ENCODE results near the gene OPRM1.

Gene OPRM1

GRCh38 chr6:154230910-154231595 is 192.0 kb downstream of the OPRM1 start:
- no peak overlapping the region for H3K14ac ChIP-seq (ENCODE audit: low read length in 2 of 2)
- no peak overlapping the region for H2BK12ac ChIP-seq (ENCODE audit: low read length in 2 of 2)
- no peak overlapping the region for H2BK5ac ChIP-seq (ENCODE audit: low read depth, low read length, poor library complexity, severe bottlenecking)
- WGBS, result 98% methylated on average over 4 of the region's 5 CpGs
- no peak overlapping the region for H2AFZ ChIP-seq (ENCODE audit: low read depth, low read length)
- H3K27me3 ChIP-seq (ENCODE audit: control insufficient read depth in 1 of 2, insufficient read depth in 1 of 2, low read length in 2 of 2), result no peaks in the 10 kb centered on the region
- H3K9me3 ChIP-seq (ENCODE audit: control insufficient read depth, low read length), result no peaks in the 10 kb centered on the region
- H3K4me3 ChIP-seq (ENCODE audit: insufficient read depth in 1 of 2, low read depth in 1 of 2, low read length in 2 of 2), result no peak overlapping the region
- no peak overlapping the region for H3K9ac ChIP-seq (ENCODE audit: low read length)
- no peak for DNase-seq
- H4K91ac ChIP-seq (ENCODE audit: low read length), result no peak overlapping the region
- peaks cover 2% of the 10 kb centered on the region for H3K4me1 ChIP-seq (ENCODE audit: control insufficient read depth, insufficient read depth, low read depth, low read length)
- H3K23ac ChIP-seq (ENCODE audit: low read length in 2 of 2), result no peak overlapping the region
- H3K79me1 ChIP-seq (replicated peaks; ENCODE audit: low read length, poor library complexity, severe bottlenecking), result no peaks in the 10 kb centered on the region
- no peak overlapping the region for H2AK5ac ChIP-seq (ENCODE audit: low read length, severe bottlenecking)
- no peak overlapping the region for H3K4ac ChIP-seq (ENCODE audit: low read depth in 1 of 2, low read length in 2 of 2)
- H2BK120ac ChIP-seq (ENCODE audit: low read depth, low read length), result no peak overlapping the region
- H3K27ac ChIP-seq (ENCODE audit: low read length, poor library complexity, severe bottlenecking), result no peak overlapping the region
- no peak overlapping the region for H3K18ac ChIP-seq (ENCODE audit: low read depth in 1 of 2, low read length in 2 of 2)
- no peak overlapping the region for H2BK15ac ChIP-seq (ENCODE audit: low read depth, poor library complexity, severe bottlenecking)
- no peaks in the 10 kb centered on the region for H3K36me3 ChIP-seq (ENCODE audit: control insufficient read depth in 1 of 2, insufficient read depth in 2 of 2, low read depth in 1 of 2, low read length in 2 of 2)
- no peak overlapping the region for H3K4me2 ChIP-seq (ENCODE audit: low read length, poor library complexity, severe bottlenecking)
- H4K8ac ChIP-seq (ENCODE audit: low read length), result no peak overlapping the region

DNA sequence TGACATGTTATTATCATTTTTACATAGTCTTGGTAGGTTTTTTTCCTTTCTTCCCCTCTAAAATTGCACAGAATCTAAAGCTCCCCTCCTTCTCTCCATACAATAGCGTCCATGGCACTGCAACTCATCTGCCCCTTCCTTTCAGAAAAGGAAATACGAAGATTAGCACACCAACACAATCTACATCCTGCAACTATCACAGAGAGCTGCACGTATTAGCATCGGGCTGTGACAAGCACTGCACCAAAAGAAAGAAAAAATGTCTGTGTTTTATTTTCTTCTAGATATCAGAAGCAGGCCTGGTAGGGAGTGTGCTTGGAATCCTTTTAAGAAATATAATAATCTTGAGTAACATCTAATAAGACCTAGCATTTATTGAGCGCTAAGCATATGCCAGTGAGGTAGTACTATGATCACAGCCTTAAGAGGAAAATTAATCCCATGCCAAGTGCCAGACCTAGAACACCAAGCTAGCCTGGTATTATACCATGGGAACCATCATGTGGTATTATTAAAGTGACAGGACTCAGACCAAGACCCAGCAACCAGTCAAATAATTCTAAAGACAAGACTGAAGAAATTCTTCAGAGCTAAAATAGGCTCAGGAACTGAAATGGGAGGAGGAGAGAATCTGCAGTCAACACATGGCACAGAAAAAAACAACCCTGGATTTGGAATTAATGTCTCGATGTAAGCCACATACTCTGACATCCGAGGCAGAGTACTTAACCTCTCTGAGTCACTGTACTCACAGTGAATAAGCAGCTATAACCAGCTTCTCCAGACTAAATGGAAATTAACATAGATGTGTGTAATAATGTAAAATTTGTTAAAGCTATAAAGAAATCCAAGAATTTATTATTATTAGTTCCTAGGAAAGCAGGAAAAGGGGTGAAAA is 193.2 kb downstream of the OPRM1 start:
- Histone ChIP-seq H3K27ac (ENCODE audit: low read length, poor library complexity, severe bottlenecking) (no peak overlapping the region), H4K8ac (ENCODE audit: low read length) (no peak overlapping the region), H2AFZ (ENCODE audit: low read depth, low read length) (no peak overlapping the region), H2BK120ac (ENCODE audit: low read depth, low read length) (no peak overlapping the region), H3K14ac (ENCODE audit: low read length in 2 of 2) (no peak overlapping the region), H3K4me1 (ENCODE audit: control insufficient read depth, insufficient read depth, low read depth, low read length) (peaks cover 2% of the 10 kb centered on the region), H3K4ac (ENCODE audit: low read depth in 1 of 2, low read length in 2 of 2) (no peak overlapping the region), H2AK5ac (ENCODE audit: low read length, severe bottlenecking) (no peak overlapping the region), H3K27me3 (ENCODE audit: control insufficient read depth in 1 of 2, insufficient read depth in 1 of 2, low read length in 2 of 2) (no peaks in the 10 kb centered on the region), H3K79me1 (replicated peaks; ENCODE audit: low read length, poor library complexity, severe bottlenecking) (no peaks in the 10 kb centered on the region), H2BK12ac (ENCODE audit: low read length in 2 of 2) (no peak overlapping the region), H3K9ac (ENCODE audit: low read length) (no peak overlapping the region), H3K4me2 (ENCODE audit: low read length, poor library complexity, severe bottlenecking) (no peak overlapping the region), H3K23ac (ENCODE audit: low read length in 2 of 2) (no peak overlapping the region), H2BK5ac (ENCODE audit: low read depth, low read length, poor library complexity, severe bottlenecking) (no peak overlapping the region), H3K4me3 (ENCODE audit: insufficient read depth in 1 of 2, low read depth in 1 of 2, low read length in 2 of 2) (no peak overlapping the region), H3K18ac (ENCODE audit: low read depth in 1 of 2, low read length in 2 of 2) (no peak overlapping the region), H3K9me3 (ENCODE audit: control insufficient read depth, low read length) (no peaks in the 10 kb centered on the region), H3K36me3 (ENCODE audit: control insufficient read depth in 1 of 2, insufficient read depth in 2 of 2, low read depth in 1 of 2, low read length in 2 of 2) (no peaks in the 10 kb centered on the region), H2BK15ac (ENCODE audit: low read depth, poor library complexity, severe bottlenecking) (no peak overlapping the region), H4K91ac (ENCODE audit: low read length) (no peak overlapping the region)
- 97% methylated on average over 3 of the region's 7 CpGs for WGBS
- DNase-seq, result peak; percentile 88

DNA sequence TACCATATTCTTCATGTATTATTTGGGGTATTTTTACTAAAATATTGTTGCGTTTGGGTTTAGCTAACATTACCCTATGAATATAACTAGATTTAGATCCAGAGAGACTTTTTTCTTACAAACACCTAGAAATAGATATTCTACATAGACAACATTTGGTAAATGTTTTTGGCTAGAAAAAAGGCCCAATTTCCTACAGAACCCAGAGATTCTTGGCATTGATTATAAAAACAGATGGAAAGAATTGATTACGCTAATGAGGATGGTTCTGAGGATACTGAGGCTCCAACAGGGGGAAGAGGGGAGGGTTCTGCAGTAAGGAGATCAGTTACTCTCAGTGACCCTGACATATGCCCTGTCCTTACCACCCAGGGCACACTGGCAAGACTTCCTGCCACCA is 194.3 kb downstream of the OPRM1 start:
- Histone ChIP-seq H2BK120ac (ENCODE audit: low read depth, low read length) (no peak overlapping the region), H3K4ac (ENCODE audit: low read depth in 1 of 2, low read length in 2 of 2) (no peak overlapping the region), H3K4me1 (ENCODE audit: control insufficient read depth, insufficient read depth, low read depth, low read length) (peaks cover 2% of the 10 kb centered on the region), H4K91ac (ENCODE audit: low read length) (no peak overlapping the region), H2AK5ac (ENCODE audit: low read length, severe bottlenecking) (no peak overlapping the region), H3K9me3 (ENCODE audit: control insufficient read depth, low read length) (no peaks in the 10 kb centered on the region), H3K27ac (ENCODE audit: low read length, poor library complexity, severe bottlenecking) (no peak overlapping the region), H3K79me1 (replicated peaks; ENCODE audit: low read length, poor library complexity, severe bottlenecking) (no peaks in the 10 kb centered on the region), H3K18ac (ENCODE audit: low read depth in 1 of 2, low read length in 2 of 2) (no peak overlapping the region), H2BK15ac (ENCODE audit: low read depth, poor library complexity, severe bottlenecking) (no peak overlapping the region), H3K4me2 (ENCODE audit: low read length, poor library complexity, severe bottlenecking) (no peak overlapping the region), H3K4me3 (ENCODE audit: insufficient read depth in 1 of 2, low read depth in 1 of 2, low read length in 2 of 2) (no peak overlapping the region), H3K36me3 (ENCODE audit: control insufficient read depth in 1 of 2, insufficient read depth in 2 of 2, low read depth in 1 of 2, low read length in 2 of 2) (no peaks in the 10 kb centered on the region), H3K9ac (ENCODE audit: low read length) (no peak overlapping the region), H3K14ac (ENCODE audit: low read length in 2 of 2) (no peak overlapping the region), H2BK5ac (ENCODE audit: low read depth, low read length, poor library complexity, severe bottlenecking) (no peak overlapping the region), H3K23ac (ENCODE audit: low read length in 2 of 2) (no peak overlapping the region), H2BK12ac (ENCODE audit: low read length in 2 of 2) (peak overlapping the region in 1 of 2 experiments; percentile 42), H2AFZ (ENCODE audit: low read depth, low read length) (no peak overlapping the region), H4K8ac (ENCODE audit: low read length) (no peak overlapping the region), H3K27me3 (ENCODE audit: control insufficient read depth in 1 of 2, insufficient read depth in 1 of 2, low read length in 2 of 2) (no peaks in the 10 kb centered on the region)
- WGBS, result 100% methylated on average over 1 of the region's 2 CpGs
- DNase-seq, result no peak

GRCh38 chr6:154234019-154234772 is 195.2 kb downstream of the OPRM1 start:
- Histone ChIP-seq H3K4me3 (ENCODE audit: insufficient read depth in 1 of 2, low read depth in 1 of 2, low read length in 2 of 2) (no peak overlapping the region), H3K4me1 (ENCODE audit: control insufficient read depth, insufficient read depth, low read depth, low read length) (peaks cover 2% of the 10 kb centered on the region), H3K27me3 (ENCODE audit: control insufficient read depth in 1 of 2, insufficient read depth in 1 of 2, low read length in 2 of 2) (no peaks in the 10 kb centered on the region), H2BK5ac (ENCODE audit: low read depth, low read length, poor library complexity, severe bottlenecking) (no peak overlapping the region), H3K14ac (ENCODE audit: low read length in 2 of 2) (no peak overlapping the region), H2BK120ac (ENCODE audit: low read depth, low read length) (no peak overlapping the region), H3K36me3 (ENCODE audit: control insufficient read depth in 1 of 2, insufficient read depth in 2 of 2, low read depth in 1 of 2, low read length in 2 of 2) (no peaks in the 10 kb centered on the region), H3K23ac (ENCODE audit: low read length in 2 of 2) (no peak overlapping the region), H2AFZ (ENCODE audit: low read depth, low read length) (no peak overlapping the region), H3K9me3 (ENCODE audit: control insufficient read depth, low read length) (no peaks in the 10 kb centered on the region), H3K4me2 (ENCODE audit: low read length, poor library complexity, severe bottlenecking) (no peak overlapping the region), H2AK5ac (ENCODE audit: low read length, severe bottlenecking) (no peak overlapping the region), H2BK12ac (ENCODE audit: low read length in 2 of 2) (peak overlapping the region in 1 of 2 experiments; percentile 42), H3K18ac (ENCODE audit: low read depth in 1 of 2, low read length in 2 of 2) (no peak overlapping the region), H2BK15ac (ENCODE audit: low read depth, poor library complexity, severe bottlenecking) (no peak overlapping the region), H4K8ac (ENCODE audit: low read length) (no peak overlapping the region), H3K9ac (ENCODE audit: low read length) (no peak overlapping the region), H3K79me1 (replicated peaks; ENCODE audit: low read length, poor library complexity, severe bottlenecking) (no peaks in the 10 kb centered on the region), H4K91ac (ENCODE audit: low read length) (no peak overlapping the region), H3K4ac (ENCODE audit: low read depth in 1 of 2, low read length in 2 of 2) (no peak overlapping the region), H3K27ac (ENCODE audit: low read length, poor library complexity, severe bottlenecking) (no peak overlapping the region)
- 96% methylated on average over 4 of the region's 4 CpGs for WGBS
- no peak for DNase-seq
